ENCODE measurements around the gene KCNJ18.
"Not testable (repeated sequence)": the region's sequence is repeated elsewhere in the genome, so short reads cannot be mapped to it uniquely, and the experiment has no call there.

Gene KCNJ18

GRCh38 chr17:21686165-21687015 lies 5.9 kb upstream of the KCNJ18 start:
- no peak for DNase-seq

GRCh38 chr17:21687136-21687953 lies 5.0 kb upstream of the KCNJ18 start:
- no peak for DNase-seq

GRCh38 chr17:21688293-21688949 lies 3.9 kb upstream of the KCNJ18 start:
- no peak for DNase-seq

- no peak for DNase-seq
Measured at GRCh38 chr17:21689604-21690003, 2.7 kb upstream of the KCNJ18 start.

- not testable (repeated sequence) for DNase-seq
Measured at GRCh38 chr17:21690811-21691210, 1.5 kb upstream of the KCNJ18 start.

- DNase-seq, result not testable (repeated sequence)
Measured at GRCh38 chr17:21691481-21691880, 842 bp upstream of the KCNJ18 start.

- DNase-seq, result not testable (repeated sequence)
Measured at GRCh38 chr17:21692704-21693065, 362 bp downstream of the KCNJ18 start.

GRCh38 chr17:21693391-21693796 lies 1.1 kb downstream of the KCNJ18 start:
- DNase-seq, result not testable (repeated sequence)

- not testable (repeated sequence) for DNase-seq
Measured at GRCh38 chr17:21693937-21694336, 1.6 kb downstream of the KCNJ18 start.

GRCh38 chr17:21696227-21696626 lies 3.9 kb downstream of the KCNJ18 start:
- DNase-seq, result not testable (repeated sequence)

GRCh38 chr17:21696842-21697507 lies 4.7 kb downstream of the KCNJ18 start:
- DNase-seq, result not testable (repeated sequence)

- DNase-seq, result not testable (repeated sequence)
Measured at GRCh38 chr17:21697508-21697860, 5.2 kb downstream of the KCNJ18 start.

- DNase-seq, result not testable (repeated sequence)
Measured at GRCh38 chr17:21698437-21699075, 6.2 kb downstream of the KCNJ18 start.

GRCh38 chr17:21699124-21699523 lies 6.8 kb downstream of the KCNJ18 start:
- not testable (repeated sequence) for DNase-seq

- DNase-seq, result not testable (repeated sequence)
Measured at GRCh38 chr17:21699573-21700236, 7.4 kb downstream of the KCNJ18 start.

- DNase-seq, result not testable (repeated sequence)
Measured at GRCh38 chr17:21701090-21701489, 8.8 kb downstream of the KCNJ18 start.

GRCh38 chr17:21702029-21702428 lies 9.7 kb downstream of the KCNJ18 start:
- DNase-seq, result not testable (repeated sequence)

- not testable (repeated sequence) for DNase-seq
Measured at GRCh38 chr17:21702521-21702920, 10.2 kb downstream of the KCNJ18 start.

GRCh38 chr17:21702940-21703640 lies 10.8 kb downstream of the KCNJ18 start:
- DNase-seq, result not testable (repeated sequence)

- not testable (repeated sequence) for DNase-seq
Measured at GRCh38 chr17:21703891-21704872, 11.9 kb downstream of the KCNJ18 start.
